ENCODE results near the gene SYNGR3.

Gene SYNGR3

GRCh38 chr16:2019921-2020831, 30.4 kb downstream of the SYNGR3 start:
- H3K36me3 ChIP-seq (ENCODE audit: control insufficient read depth, insufficient read depth, low read length): no peaks in the 10 kb centered on the region
- no peak overlapping the region; the same call in 1 of the 2 replicates for H3K9ac ChIP-seq (ENCODE audit: low read depth, low read length)
- H3K9me3 ChIP-seq (ENCODE audit: control insufficient read depth, insufficient read depth, low read length): no peaks in the 10 kb centered on the region
- H3K27ac ChIP-seq (ENCODE audit: low read depth, low read length): no peak overlapping the region
- peak overlapping the region; percentile 51 for H3K4me3 ChIP-seq (ENCODE audit: low read depth, low read length)
- peaks cover 41% of the 10 kb centered on the region for H3K27me3 ChIP-seq (ENCODE audit: control insufficient read depth, insufficient read depth, low read length)
- H3K4me1 ChIP-seq (ENCODE audit: control insufficient read depth, insufficient read depth, low read length): no peaks in the 10 kb centered on the region

- Histone ChIP-seq H3K27me3 (ENCODE audit: control insufficient read depth, insufficient read depth, low read length) (peaks cover 61% of the 10 kb centered on the region), H3K36me3 (ENCODE audit: control insufficient read depth, insufficient read depth, low read length) (no peaks in the 10 kb centered on the region), H3K9me3 (ENCODE audit: control insufficient read depth, insufficient read depth, low read length) (no peaks in the 10 kb centered on the region), H3K4me3 (ENCODE audit: low read depth, low read length) (peak overlapping the region; percentile 59), H3K4me1 (ENCODE audit: control insufficient read depth, insufficient read depth, low read length) (no peaks in the 10 kb centered on the region), H3K27ac (ENCODE audit: low read depth, low read length) (peak overlapping the region; percentile 14), H3K9ac (ENCODE audit: low read depth, low read length) (no peak overlapping the region)
Observed at GRCh38 chr16:2022723-2023091, 32.9 kb downstream of the SYNGR3 start.

- Histone ChIP-seq H3K27ac (ENCODE audit: low read depth, low read length) (peak overlapping the region; percentile 14), H3K9ac (ENCODE audit: low read depth, low read length) (no peak overlapping the region), H3K27me3 (ENCODE audit: control insufficient read depth, insufficient read depth, low read length) (peaks cover 63% of the 10 kb centered on the region), H3K9me3 (ENCODE audit: control insufficient read depth, insufficient read depth, low read length) (no peaks in the 10 kb centered on the region), H3K36me3 (ENCODE audit: control insufficient read depth, insufficient read depth, low read length) (no peaks in the 10 kb centered on the region), H3K4me1 (ENCODE audit: control insufficient read depth, insufficient read depth, low read length) (no peaks in the 10 kb centered on the region), H3K4me3 (ENCODE audit: low read depth, low read length) (peak overlapping the region; percentile 60)
Observed at GRCh38 chr16:2023092-2024031, 33.6 kb downstream of the SYNGR3 start.

GRCh38 chr16:2024032-2024420, 34.3 kb downstream of the SYNGR3 start:
- Histone ChIP-seq H3K4me3 (ENCODE audit: low read depth, low read length) (no peak overlapping the region), H3K4me1 (ENCODE audit: control insufficient read depth, insufficient read depth, low read length) (no peaks in the 10 kb centered on the region), H3K36me3 (ENCODE audit: control insufficient read depth, insufficient read depth, low read length) (no peaks in the 10 kb centered on the region), H3K27me3 (ENCODE audit: control insufficient read depth, insufficient read depth, low read length) (peaks cover 59% of the 10 kb centered on the region), H3K9ac (ENCODE audit: low read depth, low read length) (no peak overlapping the region), H3K9me3 (ENCODE audit: control insufficient read depth, insufficient read depth, low read length) (no peaks in the 10 kb centered on the region), H3K27ac (ENCODE audit: low read depth, low read length) (no peak overlapping the region)

GRCh38 chr16:2025251-2025650, 35.5 kb downstream of the SYNGR3 start:
- Histone ChIP-seq H3K9me3 (ENCODE audit: control insufficient read depth, insufficient read depth, low read length) (no peaks in the 10 kb centered on the region), H3K9ac (ENCODE audit: low read depth, low read length) (no peak overlapping the region), H3K27ac (ENCODE audit: low read depth, low read length) (no peak overlapping the region)

GRCh38 chr16:2025878-2026460, 36.2 kb downstream of the SYNGR3 start:
- H3K27me3 ChIP-seq (ENCODE audit: control insufficient read depth, insufficient read depth, low read length): peaks cover 40% of the 10 kb centered on the region
- no peak overlapping the region for H3K27ac ChIP-seq (ENCODE audit: low read depth, low read length)
- H3K9me3 ChIP-seq (ENCODE audit: control insufficient read depth, insufficient read depth, low read length): no peaks in the 10 kb centered on the region
- H3K9ac ChIP-seq (ENCODE audit: low read depth, low read length): no peak overlapping the region
- no peaks in the 10 kb centered on the region for H3K36me3 ChIP-seq (ENCODE audit: control insufficient read depth, insufficient read depth, low read length)
- H3K4me1 ChIP-seq (ENCODE audit: control insufficient read depth, insufficient read depth, low read length): no peaks in the 10 kb centered on the region
- no peak overlapping the region; the same call in 1 of the 2 replicates for H3K4me3 ChIP-seq (ENCODE audit: low read depth, low read length)

More at GRCh38 chr16:2025251-2025650, 35.5 kb downstream of the SYNGR3 start:
- Histone ChIP-seq H3K4me3 (ENCODE audit: low read depth, low read length) (no peak overlapping the region), H3K36me3 (ENCODE audit: control insufficient read depth, insufficient read depth, low read length) (no peaks in the 10 kb centered on the region), H3K4me1 (ENCODE audit: control insufficient read depth, insufficient read depth, low read length) (no peaks in the 10 kb centered on the region), H3K27me3 (ENCODE audit: control insufficient read depth, insufficient read depth, low read length) (peaks cover 47% of the 10 kb centered on the region)

- no peaks in the 10 kb centered on the region for H3K9me3 ChIP-seq (ENCODE audit: control insufficient read depth, insufficient read depth, low read length)
- H3K9ac ChIP-seq (ENCODE audit: low read depth, low read length): no peak within 1 kb of the TSS
- no peaks in the 10 kb centered on the region for H3K36me3 ChIP-seq (ENCODE audit: control insufficient read depth, insufficient read depth, low read length)
- peak within 1 kb of the TSS; percentile 49 for H3K4me3 ChIP-seq (ENCODE audit: low read depth, low read length)
- peaks cover 34% of the 10 kb centered on the region for H3K27me3 ChIP-seq (ENCODE audit: control insufficient read depth, insufficient read depth, low read length)
- H3K27ac ChIP-seq (ENCODE audit: low read depth, low read length): no peak within 1 kb of the TSS
- H3K4me1 ChIP-seq (ENCODE audit: control insufficient read depth, insufficient read depth, low read length): no peaks in the 10 kb centered on the region
Observed at GRCh38 chr16:2026461-2027023, 36.8 kb downstream of the SYNGR3 start, which contains the start of gene NHERF2. NHERF2 (plus strand) TSS chr16:2026902; CDS start chr16:2027006, 104 bp downstream.

- Histone ChIP-seq H3K4me1 (ENCODE audit: control insufficient read depth, insufficient read depth, low read length) (no peaks in the 10 kb centered on the region), H3K27me3 (ENCODE audit: control insufficient read depth, insufficient read depth, low read length) (peaks cover 32% of the 10 kb centered on the region), H3K27ac (ENCODE audit: low read depth, low read length) (no peak overlapping the region), H3K36me3 (ENCODE audit: control insufficient read depth, insufficient read depth, low read length) (no peaks in the 10 kb centered on the region), H3K9me3 (ENCODE audit: control insufficient read depth, insufficient read depth, low read length) (no peaks in the 10 kb centered on the region), H3K9ac (ENCODE audit: low read depth, low read length) (no peak overlapping the region), H3K4me3 (ENCODE audit: low read depth, low read length) (peak overlapping the region; percentile 49)
Observed at GRCh38 chr16:2027024-2028010, 37.5 kb downstream of the SYNGR3 start.

- H3K27me3 ChIP-seq (ENCODE audit: control insufficient read depth, insufficient read depth, low read length): peaks cover 32% of the 10 kb centered on the region
- H3K9ac ChIP-seq (ENCODE audit: low read depth, low read length): no peak overlapping the region
- no peak overlapping the region for H3K27ac ChIP-seq (ENCODE audit: low read depth, low read length)
- no peaks in the 10 kb centered on the region for H3K9me3 ChIP-seq (ENCODE audit: control insufficient read depth, insufficient read depth, low read length)
- no peaks in the 10 kb centered on the region for H3K4me1 ChIP-seq (ENCODE audit: control insufficient read depth, insufficient read depth, low read length)
- H3K4me3 ChIP-seq (ENCODE audit: low read depth, low read length): no peak overlapping the region
- no peaks in the 10 kb centered on the region for H3K36me3 ChIP-seq (ENCODE audit: control insufficient read depth, insufficient read depth, low read length)
Observed at GRCh38 chr16:2028146-2028545, 38.4 kb downstream of the SYNGR3 start.
